ENCODE data around the gene PXT1.
A peak's percentile ranks its signal among the peaks of the same experiment; 100 is the strongest.
"Not testable (repeated sequence)": the region's sequence is repeated elsewhere in the genome, so short reads cannot be mapped to it uniquely, and the experiment has no call there.

PXT1 gene

DNA sequence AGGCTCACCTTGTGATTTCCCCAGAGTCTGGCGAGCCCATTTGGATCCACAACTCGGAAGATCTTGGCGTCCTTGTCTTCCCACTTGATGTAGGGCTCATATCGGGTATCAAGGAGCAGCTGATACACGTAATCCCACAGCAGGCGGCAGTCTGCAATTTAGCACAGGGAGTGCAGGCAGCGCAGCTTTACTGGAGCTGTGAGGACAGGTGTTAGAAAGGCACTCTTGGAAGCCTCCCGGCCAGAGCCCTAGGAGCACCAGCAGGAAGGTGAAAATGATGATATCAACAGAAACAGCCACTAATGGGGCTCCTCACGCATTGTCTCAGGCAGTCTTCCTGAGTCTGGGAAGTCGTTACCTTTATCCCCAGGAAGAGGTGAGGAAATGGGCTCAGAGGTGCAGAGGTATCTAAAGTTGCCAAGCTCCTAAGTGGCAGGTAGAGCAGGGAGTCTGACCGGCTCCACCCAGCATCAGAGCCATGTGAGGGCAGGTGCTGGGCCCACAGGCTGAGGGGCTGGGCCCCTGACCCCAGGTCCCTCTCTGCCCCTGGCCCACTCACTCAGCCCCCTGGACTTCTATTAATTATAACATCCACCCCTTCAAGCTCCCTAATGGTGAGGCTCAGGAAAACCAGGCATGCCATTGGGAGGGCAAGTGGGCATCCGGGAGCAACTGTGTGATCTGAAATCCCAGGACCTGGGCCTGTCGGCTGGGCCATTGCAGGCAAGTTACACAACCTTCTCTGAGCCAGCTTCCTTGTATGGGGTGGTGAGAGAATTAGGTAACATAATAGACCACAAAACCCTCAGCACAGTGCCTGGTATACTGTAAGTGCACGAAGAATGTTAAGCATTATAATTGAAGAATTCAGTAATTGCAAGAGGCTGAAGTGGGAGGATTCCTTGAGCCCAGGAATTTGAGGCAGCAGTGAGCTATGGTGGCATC, 73.5 kb downstream of the PXT1 start:
- DNase-seq (ENCODE audit: low spot score): no peak

DNA sequence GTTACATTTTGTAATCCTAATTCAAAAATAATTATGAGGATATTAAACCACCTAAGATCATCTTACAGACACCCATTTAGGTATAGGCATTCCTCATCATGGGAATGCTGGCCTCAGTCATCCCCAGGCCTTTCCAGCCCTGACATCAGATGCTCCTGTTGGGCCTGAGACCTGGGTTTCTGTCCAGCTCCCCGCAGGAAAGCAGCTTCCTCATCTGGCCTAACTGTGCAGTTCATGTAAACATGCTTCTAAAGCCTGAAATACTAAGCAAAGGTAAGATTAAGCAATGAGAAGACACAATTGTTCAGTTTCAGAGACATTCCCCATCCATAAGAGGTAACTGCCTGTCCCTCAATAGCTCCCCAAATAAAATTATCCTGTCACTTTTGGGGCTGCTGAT, 74.2 kb downstream of the PXT1 start:
- no peak for DNase-seq (ENCODE audit: low spot score)

DNA sequence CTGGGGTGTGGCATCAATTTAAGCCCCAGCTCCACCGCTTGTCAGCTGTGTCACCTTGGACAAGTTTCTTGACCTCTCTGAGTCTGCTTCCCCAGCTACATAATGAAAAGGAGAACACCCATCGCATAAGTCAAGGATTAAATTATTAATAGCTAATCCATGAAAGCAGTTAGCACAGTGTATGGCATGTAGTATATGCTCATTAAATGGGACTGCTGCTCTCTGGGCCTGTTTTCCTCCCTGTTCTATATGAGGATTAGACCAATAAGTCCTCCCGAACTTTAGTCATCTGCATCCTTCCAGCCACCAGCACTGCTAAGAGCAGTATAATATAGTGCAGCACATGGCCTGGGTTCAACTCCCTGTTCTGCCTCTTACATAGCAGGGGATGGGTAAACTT, 74.9 kb downstream of the PXT1 start:
- no peak for DNase-seq (ENCODE audit: low spot score)

DNA sequence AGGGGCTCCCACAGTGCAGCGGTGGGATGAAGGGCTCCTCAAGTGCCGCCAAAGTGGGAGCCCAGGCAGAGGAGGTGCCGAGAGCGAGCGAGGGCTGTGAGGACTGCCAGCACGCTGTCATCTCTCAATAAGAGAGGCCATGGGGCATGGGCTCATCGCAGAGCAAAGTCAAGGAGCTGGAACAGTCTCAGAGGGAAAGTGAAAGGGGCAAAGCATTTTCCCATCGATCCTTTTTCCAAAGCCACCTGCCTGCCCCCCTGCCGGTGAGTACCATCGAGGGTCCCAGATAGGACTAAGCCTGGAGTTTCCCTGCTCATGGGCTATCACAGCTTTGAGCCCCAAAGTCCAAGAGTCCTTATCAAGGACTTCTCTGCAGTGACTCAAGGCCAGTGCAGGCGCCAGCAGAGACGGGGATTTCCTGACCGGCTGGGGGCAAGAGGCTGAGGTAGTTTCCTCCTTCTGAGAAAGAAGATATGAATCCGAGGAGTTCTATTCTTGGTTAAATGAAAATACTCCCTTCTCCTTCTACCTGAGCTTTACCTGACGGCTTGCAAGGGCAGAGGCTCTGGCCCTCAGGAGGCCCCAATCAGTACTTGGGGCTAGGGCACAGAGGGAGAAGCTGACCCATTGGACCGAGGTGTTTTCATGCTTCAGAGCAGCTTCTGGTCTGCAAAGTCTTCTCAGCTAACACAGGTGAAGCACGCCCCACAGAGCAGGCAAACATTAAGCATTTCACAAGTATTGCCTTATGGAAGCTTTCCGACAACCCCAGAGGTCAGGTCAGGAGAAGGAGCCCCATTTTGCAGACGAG, 77.8 kb downstream of the PXT1 start:
- DNase-seq (ENCODE audit: low spot score): no peak

DNA sequence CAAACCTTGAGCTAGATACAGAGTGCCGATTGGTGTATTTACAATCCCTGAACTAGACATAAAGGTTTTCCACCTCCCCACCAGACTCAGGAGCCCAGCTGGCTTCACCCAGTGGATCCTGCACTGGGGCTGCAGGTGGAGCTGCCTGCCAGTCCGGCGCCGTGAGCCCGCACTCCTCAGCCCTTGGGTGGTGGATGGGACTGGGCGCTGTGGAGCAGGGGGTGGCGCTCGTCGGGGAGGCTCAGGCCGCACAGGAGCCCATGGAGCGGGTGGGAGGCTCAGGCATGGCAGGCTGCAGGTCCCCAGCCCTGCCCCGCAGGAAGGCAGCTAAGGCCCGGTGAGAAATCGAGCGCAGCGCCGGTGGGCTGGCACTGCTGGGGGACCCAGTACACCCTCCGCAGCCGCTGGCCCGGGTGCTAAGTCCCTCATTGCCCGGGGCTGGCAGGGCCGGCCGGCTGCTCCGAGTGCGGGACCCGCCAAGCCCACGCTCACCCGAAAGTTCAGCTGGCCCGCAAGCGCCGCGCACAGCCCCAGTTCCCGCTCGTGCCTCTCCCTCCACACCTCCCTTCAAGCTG, 78.5 kb downstream of the PXT1 start:
- not testable (repeated sequence) for DNase-seq (ENCODE audit: low spot score)

DNA sequence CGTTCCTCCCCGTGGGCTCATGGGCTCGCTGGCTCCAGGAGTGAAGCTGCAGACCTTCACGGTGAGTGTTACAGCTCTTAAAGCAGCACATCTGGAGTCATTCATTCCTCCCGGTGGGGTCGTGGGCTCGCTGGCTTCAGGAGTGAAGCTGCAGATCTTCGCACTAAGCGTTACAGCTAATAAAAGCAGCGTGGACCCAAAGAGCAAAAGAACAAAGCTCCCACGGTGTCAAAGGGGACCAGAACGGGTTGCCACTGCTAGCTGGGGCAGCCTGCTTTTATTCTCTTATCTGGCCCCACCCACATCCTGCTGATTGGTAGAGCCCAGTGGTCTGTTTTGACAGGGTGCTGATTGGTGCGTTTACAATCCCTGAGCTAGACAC, 79.3 kb downstream of the PXT1 start:
- not testable (repeated sequence) for DNase-seq (ENCODE audit: low spot score)

DNA sequence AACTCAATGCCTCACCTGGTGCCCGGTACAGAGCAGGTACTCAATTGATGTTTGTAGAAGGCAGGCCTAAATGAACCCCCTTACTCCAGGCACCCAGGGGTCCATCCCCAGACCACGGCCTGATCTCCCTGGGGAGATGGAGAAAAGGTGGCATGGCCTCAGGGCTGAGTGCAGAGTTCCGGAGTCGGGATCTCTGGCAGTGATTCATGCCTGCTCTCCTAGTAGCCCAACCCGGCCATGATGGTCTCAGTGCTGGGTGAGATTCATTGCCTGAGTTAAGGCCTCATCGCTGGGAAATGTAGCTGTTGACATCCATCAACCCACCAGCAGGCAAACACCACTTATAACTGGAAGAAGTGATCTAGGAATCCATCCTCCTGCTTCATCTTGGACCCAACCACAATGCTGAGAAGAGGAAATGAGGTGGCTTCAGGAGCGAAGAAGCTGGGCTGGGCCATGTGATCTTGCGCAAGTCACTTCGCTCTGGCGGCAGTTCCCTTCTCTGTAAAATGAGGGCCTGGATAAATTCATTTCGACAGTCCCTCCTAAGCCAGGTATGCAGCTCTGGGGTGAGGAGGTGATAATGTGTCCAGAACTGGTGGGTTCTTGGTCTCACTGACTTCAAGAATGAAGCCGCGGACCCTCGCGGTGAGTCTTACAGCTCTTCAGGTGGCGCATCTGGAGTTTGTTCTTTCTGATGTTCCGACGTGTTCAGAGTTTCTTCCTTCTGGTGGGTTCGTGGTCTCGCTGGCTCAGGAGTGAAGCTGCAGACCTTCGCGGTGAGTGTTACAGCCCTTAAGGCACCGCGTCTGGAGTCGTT, 79.9 kb downstream of the PXT1 start:
- no peak for DNase-seq (ENCODE audit: low spot score)

DNA sequence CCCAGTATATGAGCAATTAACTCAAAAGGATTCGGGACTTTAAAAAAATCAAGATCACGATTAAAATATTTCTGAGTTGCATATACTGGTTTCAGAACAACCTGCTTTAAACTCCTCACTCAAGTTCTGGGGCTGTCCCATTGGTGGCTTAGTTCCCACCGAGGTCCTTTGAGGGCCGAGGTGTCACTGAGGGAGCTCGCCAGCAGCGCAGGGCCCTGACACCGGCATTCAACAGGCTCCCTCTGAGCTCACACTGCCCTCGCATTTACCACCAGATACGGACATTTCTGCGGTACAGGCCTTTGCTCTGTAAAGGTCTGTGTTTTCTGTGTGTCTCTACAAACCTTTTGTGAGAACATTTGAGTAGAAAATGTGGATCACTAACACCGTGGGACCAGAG, 81.6 kb downstream of the PXT1 start:
- no peak for DNase-seq (ENCODE audit: low spot score)

DNA sequence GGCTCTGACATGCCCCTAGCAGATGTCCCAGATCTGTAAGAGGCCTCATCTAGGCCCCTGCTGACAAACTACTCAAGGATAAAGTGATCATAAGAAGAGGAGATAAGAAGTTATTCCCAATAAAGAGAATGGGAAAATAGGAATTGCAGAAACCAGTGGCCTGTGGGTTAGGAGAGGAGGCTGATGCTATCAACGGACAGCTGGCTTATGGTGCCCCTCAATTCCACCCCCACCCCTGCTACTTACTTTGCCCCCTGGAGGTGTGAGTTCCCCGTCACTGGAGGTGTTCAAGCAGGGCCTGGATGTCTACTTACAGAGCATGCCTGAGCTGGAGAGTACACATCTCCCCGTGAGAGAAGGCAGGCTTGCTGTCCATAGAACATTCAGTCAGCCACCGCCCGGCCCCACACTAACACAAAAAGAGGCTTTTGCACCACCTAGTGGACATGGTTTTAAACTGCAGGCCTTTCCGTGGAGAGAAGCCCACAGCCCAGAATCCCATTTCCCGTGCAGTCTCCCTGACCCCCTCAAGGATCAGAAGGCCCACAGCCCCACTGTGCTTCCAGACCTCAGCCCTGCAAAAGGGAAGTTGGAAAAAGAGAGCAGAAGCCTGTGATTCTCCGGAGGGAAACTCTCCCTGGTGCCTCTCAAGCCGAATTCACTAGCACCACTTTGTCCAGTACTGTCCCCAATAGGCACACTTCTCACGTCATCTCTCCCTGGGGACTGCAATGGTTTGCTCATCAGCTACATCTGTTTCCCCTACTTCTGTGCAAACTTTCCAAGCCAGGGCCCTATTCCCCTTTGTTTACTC, 82.2 kb downstream of the PXT1 start:
- DNase-seq (ENCODE audit: low spot score): peak; percentile 73

DNA sequence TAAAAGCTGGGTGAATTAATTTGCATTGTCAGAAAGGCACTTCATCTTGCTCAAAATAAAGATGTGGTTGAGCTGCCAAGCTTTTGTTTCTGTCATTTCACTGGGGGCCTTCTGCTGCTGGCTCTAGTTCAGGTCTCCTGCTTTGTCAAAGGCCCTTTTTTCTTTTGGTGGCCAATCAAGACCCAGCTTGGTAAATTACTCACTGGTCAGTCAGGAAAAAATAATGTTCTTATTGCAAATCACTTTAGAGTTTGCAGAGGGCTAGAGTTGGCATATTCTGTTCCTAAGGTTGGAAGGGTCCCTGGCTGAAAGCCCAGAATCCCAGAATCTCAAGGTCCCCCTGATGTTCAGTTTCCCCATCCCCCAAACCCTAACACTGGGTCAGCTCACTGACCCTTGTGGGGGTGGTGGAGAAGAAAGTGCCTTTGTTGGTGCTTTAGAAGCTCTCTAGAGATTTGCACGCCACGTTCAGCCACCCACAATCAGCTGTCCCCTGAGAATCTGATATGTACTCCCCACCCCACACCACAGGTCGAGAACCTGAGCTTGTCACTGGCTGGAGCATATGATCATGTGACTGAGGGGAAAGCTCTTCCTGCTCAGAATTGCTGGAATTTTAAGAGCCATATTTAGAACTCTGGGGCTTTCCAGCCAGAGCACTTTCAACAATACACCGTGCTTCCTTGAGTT, 84.3 kb downstream of the PXT1 start:
- DNase-seq (ENCODE audit: low spot score): no peak

DNA sequence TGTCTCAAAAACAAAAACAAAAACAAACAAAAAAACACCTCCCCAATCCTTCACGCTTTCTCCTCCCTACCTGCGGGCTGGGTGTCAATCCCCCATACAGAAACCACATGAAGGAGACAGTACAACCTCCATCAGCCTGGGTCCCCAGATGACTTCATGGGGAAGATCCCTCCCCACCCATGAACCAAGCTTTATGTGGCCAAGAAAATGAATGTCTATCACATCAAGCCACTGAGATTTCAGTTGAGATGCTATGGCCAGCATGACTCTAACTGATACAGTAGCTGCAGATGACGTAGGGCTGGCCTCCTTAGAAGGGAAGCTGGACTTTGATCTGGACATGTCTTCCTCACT, 84.8 kb downstream of the PXT1 start:
- DNase-seq (ENCODE audit: low spot score): no peak

DNA sequence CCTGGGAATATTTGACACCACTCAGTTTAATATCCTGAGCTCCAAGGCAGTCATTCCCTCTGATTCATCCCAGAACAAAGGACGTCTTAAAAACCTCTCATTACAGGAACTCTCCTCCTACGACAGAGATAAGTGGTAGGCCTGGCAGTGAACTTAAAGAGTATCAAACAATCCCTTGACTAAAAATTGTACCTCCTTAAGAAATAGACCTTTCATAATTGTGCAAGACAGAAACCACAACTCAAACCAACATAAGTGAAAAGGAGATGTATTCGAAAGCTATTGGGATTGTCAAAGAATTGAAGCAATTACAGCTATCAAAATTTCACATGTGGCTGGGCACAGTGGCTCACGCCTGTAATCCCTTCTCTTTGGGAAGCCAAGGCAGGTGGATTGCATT, 86.8 kb downstream of the PXT1 start:
- no peak for DNase-seq (ENCODE audit: low spot score)

DNA sequence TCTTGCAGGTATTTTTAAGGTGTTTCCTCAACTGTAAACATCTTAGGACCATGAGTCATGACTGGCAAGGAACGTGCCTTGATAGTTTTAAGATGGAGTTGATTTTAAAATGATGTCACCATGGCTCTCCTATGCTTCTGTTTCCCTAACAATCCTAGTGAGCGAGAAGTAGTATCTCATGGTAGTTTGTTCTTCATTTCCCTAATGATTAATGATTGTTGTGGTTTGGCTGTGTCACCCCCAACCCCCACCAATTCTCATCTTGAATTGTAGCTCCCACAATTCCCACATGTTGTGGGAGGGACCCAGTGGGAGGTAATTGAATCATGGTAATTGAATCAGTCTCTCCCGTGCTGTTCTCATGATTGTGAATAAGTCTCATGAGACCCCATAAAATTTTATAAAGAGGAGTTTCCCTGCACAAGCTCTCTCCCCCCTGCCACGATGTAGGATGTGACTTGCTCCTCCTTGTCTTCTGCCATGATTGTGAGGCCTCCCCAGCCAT, 89.2 kb downstream of the PXT1 start:
- DNase-seq (ENCODE audit: low spot score): no peak

DNA sequence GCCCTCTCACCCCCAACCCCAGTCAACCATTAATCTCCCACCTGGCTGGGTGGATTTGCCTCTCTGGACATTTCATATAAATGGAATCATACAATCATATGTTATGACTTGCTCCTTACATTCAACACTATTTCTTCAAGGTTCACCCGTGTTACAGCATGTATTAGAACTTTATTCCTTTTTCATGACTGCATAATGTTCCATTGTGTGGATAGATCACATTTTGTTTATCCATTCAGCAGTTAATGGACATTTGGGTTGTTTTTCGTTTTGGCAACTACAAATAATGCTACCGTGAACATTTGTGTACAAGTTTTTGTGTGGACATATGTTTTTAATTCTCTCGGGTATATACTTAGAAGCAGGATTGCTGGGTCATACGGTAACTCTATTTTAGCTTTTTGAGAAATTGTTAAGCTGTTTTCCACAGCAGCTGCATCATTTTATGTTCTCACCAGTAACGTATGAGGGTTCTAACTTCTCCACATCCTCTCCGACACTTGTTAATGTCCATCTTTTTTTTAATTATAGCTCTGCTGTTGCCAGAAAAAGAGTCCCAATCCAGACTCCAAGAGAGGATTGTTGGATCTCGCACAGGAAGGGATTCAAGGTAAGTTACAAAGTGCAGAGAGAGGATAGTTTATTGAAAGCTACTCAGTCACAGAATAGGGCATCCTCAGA, 90.0 kb downstream of the PXT1 start:
- DNase-seq (ENCODE audit: low spot score): no peak

DNA sequence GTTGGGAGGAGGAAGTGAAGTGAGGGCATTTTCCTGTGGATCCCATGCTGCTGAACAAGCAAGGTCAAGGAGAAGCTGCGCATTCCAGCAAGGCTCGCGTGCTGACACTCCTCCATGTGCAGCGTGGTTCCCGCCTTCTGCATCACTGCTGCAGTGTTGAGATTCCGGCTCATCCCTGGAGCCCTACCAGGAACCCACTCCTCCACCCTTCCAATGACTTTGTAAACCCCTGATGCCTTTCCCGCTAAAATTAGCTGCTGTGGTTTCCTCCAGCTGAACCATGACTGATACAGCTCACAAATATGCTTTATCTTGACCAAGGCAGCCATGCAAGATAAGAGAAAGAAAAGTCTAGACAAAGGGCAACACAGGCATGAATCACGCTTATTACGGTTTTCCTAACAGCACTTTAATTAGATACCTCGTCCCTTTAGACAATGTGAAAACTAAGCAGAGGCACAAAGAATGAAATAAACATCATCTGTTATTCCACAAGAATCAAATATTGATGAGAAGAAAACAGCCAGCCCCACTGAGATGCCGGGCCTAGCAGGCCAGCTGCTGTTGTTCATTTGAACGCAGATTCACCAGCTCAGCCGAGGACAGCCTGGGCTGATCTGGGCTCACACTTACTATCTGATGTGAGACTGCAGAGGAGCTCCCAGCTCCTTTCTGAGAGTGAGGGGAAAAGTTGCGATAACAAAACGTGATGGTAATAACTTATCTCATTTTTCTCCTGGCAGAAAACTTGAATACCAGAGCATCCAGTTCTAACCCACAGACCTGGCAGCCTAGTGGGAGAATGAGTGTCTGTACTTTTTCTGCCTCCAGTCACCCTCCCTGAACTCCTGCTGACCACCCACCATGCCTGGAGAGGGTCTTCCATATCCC, 91.7 kb downstream of the PXT1 start:
- DNase-seq (ENCODE audit: low spot score): no peak

DNA sequence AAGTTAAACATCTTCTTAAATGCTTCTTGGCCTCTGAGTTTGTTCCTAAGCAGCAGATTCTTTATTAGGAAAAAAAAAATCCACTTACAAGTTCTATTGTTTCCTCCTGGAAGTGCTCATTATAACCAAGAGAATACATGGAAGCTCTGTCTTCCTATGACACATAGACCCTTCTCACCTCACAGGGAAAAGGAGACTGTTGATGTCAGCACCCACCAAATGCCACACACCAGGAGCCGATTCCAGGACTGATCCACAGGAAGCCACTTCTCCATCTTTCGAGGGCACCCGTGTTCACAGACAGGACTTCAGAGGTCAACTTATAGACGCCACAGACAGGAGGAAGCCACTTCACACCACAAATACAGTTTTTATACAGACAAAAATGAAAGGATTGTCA, 92.6 kb downstream of the PXT1 start:
- no peak for DNase-seq (ENCODE audit: low spot score)

DNA sequence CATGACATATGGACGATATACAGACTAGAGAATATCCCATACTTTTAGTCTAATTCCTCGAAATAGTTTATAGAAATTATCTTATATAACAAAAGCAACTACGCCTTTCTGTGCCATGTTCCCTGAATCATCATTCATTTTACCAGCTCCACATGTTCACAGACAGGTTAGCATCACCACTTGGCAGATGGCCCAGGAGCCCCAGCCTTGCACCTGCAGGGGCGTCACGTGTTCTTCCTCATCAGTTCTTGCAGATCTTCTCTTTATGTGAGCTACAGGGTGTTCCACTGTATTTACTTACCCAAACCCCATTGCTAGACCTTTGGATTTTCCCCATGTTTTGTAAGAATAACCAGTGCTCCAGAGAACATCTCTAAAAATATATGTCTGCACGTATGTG, 93.4 kb downstream of the PXT1 start:
- no peak for DNase-seq (ENCODE audit: low spot score)

DNA sequence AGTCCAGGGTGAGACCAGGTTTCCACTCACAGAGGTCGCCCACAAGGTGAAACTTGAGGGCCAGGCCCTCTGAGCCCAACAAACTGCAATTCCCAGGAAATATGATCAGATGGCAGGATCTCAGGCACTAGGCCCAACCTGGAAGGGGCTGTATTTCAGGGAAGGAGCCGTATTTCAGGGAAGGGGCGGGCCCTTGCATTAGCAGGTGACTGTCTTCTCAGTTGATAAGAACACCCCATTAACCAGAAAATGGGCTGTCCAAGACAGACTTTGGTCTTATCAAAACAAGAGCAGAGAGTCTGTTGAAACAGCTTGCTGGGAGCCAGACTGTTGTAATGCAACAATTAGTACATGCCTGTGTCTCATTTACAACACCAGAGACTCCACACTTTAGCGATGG, 95.0 kb downstream of the PXT1 start:
- no peak for DNase-seq (ENCODE audit: low spot score)

All from CD4-positive, alpha-beta T cell treated with Interleukin-15 for 4 hours (primary cell).